GM21825 (cell line): ENCODE data around the gene TMSB10.
A peak's percentile ranks its signal among the peaks of the same experiment; 100 is the strongest.
"Not testable (repeated sequence)": the region's sequence is repeated elsewhere in the genome, so short reads cannot be mapped to it uniquely, and the experiment has no call there.

Source experiments
- ATAC-seq: cut with Tn5 transposase; IDR thresholded peaks from one replicate; pipeline ENCODE4 v1.9.1; 2021; ENCODE audit warnings: mild to moderate bottlenecking, moderate library complexity; ENCODE audit not compliant: unreplicated experiment

TMSB10 gene

GRCh38 chr2:84905181-84906107 is at the start of gene TMSB10:
TMSB10 (plus strand) TSS chr2:84905656.
- ATAC-seq = peak; percentile 59

- no peak for ATAC-seq
Measured at GRCh38 chr2:84855731-84856130, 49.7 kb upstream of the TMSB10 start.

DNA sequence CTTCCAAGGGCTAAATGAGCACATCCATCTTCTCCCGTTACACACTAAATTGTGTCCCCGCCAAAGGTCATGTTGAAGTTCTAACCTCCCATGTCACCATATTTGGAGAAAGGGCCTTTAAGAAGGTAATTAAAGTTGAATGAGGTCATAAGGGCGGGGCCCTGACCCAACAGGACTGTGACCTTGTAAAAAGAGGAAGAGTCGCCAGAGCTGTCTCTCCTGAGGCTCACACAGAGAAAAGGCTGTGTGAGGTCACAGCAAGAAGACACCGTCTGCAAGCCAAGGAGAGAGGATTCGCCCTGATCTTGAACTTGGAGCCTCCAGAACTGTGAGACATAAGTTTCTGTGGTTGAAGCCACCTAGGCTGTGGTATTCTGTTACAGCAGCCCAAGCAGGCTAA is 48.7 kb upstream of the TMSB10 start:
- no peak for ATAC-seq

- ATAC-seq = no peak
Measured at GRCh38 chr2:84857566-84857965, 47.9 kb upstream of the TMSB10 start.

DNA sequence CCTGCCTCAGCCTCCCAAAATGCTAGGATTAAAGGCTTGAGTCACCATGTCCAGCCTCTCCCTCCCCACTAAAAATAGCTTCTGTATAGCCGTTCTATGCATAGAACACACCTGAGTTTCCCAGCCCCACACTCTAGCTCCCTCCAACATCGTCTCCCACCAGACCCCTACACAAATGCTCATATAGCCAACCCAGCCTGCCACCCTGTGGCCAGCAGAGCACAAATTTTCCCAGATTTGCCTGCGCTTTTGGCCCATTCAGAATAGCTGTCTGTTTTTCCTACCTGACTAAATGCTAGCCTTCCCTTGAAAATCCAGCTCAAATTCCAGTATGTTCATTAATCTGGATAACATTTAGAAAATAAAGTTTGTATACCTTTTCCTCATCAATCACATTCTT is 47.3 kb upstream of the TMSB10 start:
- no peak for ATAC-seq

GRCh38 chr2:84858937-84859336 is 46.5 kb upstream of the TMSB10 start:
- ATAC-seq = no peak

- no peak for ATAC-seq
Measured at GRCh38 chr2:84861539-84861938, 43.9 kb upstream of the TMSB10 start.

- no peak for ATAC-seq
Measured at GRCh38 chr2:84862006-84862405, 43.5 kb upstream of the TMSB10 start.

GRCh38 chr2:84865181-84865783 is 40.2 kb upstream of the TMSB10 start:
- ATAC-seq = no peak

GRCh38 chr2:84866122-84866521 is 39.3 kb upstream of the TMSB10 start:
- ATAC-seq = no peak

DNA sequence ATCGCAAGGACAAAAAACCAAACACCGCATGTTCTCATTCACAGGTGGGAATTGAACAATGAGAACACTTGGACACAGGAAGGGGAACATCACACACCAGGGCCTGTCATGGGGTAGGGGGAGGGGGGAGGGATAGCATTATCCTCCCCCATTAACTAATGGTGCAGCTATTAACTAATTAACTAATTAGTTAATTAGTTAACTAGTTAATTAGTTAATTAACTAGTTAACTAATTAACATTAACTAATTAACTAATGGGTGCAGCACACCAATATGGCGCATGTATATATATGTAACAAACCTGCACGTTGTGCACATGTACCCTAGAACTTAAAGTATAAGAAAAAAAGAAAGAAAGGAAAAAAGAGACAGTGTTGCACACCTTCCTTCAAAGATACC is 37.1 kb upstream of the TMSB10 start:
- not testable (repeated sequence) for ATAC-seq

DNA sequence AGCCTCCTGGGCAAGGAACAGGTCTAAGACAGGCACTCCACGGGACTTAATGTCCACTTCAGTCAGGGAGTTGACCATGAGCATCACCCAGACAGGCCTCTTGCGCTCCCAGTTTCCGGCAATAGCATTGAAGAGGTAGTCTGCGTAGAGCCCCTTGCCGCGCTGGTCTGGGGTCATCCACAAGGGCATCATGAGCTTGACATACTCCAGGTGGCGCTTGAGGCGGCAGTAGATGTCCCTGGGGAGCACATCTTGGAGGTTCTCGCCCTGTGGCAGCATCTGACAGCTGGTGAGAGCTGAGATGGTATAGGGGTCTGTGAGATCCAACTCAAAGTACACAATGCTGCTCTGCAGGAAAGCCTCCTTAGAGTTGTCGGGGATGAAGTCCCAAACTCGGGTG is 35.1 kb upstream of the TMSB10 start:
- ATAC-seq = no peak

DNA sequence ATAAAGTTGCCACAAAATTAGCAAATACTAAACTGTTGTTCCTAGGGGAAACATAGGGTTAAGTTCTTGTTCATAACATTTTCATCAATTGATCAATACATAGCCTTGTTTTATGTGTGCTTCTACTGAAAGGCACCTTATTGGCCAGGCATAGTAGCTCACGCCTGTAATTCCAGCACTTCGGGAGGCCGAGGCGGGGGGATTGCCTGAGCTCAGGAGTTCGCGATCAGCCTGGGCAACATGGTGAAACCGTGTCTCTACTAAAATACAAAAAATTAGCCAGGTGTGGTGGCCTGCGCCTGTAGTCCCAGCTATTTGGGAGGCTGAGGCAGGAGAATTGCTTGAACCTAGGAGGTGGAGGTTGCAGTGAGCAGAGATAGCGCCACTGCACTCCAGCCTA is 32.8 kb upstream of the TMSB10 start:
- not testable (repeated sequence) for ATAC-seq

- ATAC-seq = no peak
Measured at GRCh38 chr2:84873350-84873749, 32.1 kb upstream of the TMSB10 start.

DNA sequence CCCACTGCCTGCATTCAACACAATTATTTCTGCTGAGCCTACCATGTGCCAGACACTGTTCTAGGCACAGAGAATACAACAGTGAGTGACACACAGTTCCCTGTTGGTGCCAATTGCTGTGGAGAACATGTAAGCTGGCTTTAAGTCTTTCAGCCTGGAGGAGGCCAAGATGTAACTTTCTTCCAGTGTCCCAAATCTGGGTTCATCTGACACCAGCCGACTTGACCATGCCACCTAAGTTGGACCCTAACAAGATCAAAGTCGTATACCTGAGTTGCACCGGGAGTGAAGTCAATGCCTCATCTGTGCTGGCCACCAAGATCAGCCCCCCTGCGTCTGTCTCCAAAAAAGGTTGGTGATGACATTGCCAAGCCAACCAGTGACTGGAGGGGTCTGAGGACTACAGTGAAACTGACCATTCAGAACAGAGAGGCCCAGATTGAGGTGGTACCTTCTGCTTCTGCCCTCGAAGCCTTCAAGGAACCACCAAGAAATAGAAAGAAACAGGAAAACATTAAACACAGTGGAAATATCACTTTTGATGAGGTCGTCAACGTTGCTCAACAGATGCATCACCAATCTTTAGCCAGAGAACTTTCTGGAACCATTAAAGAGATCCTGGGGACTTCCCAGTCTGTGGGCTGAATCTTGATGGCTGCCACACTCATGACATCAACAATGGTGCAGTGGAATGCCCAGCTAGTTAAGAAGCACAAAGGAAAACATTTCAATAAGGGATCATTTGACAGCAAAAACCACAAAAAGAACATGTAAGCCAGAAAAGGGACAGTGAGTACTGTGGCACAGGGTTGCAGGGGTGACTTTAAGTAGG is 30.9 kb upstream of the TMSB10 start:
- no peak for ATAC-seq

DNA sequence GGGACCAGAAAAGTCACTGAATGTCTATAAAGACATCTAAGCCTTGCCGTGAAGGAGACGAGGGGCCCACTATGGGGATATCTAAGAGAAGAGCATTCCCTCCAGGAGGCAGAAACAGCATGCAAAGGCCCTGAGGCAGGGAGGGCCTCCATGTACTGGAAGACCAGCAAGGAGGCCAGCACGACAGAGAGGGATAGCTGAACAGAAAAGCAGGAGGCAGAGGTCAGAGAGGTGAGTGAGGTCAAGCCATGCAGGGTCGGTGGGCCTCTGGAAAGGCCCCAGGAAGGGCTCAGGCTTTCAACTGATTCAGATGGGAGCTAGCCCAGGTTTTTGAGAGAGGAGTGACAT is 30.3 kb upstream of the TMSB10 start:
- ATAC-seq = no peak

DNA sequence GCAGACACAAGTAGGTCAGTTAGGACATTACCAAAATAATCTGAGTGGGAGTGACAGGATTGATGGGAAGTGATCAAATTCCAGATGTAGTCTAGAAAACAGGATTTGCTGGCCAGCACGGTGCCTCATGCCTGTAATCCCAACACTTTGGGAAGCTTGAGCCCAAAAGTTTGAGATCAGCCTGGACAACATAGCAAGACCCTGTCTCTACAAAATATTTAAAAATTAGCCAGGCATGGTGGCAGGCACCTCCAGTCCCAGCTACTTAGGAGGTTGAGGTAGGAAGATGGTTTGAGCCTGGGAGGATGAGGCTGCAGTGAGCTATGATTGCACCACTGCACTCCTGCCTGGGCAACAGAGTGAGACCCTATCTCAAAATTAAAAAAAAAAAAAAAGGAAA is 29.8 kb upstream of the TMSB10 start:
- not testable (repeated sequence) for ATAC-seq

DNA sequence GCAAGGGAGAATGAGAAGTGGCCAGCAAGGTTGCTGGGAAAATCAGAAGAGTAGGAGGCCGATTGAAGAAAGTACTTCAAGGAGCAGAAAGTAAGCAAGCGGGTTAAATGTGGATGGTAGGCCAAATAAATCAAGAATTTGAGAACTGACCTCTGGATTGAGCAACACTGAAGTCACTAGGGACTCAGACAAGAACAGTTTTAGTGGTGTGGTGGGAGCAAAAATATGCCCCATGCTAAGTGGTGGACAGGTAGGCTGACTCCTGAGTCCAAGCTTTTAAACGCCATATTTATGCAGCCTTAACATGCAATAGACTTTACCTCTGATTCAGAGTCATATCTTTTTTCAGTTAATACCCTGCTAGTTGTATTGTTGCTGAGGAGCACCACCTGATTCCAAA is 29.1 kb upstream of the TMSB10 start:
- no peak for ATAC-seq

DNA sequence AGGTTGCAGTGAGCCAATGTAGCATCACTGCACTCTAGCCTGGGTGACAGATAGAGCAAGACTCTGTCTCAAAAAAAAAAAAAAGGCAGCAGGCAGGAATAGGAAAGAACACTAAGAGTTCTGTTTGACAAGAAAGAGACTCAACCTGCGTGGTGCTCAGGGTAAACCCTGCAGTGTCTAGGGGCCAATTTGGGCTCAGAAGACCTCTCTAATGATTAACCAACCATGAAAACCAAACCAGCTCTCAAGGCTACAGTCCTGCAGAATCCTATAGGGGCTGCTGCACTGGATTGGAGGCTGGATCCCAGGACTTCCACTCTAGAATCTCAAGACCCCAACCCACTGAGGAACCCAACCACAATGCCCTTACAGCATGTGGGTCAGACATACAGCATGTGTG is 27.0 kb upstream of the TMSB10 start:
- no peak for ATAC-seq

DNA sequence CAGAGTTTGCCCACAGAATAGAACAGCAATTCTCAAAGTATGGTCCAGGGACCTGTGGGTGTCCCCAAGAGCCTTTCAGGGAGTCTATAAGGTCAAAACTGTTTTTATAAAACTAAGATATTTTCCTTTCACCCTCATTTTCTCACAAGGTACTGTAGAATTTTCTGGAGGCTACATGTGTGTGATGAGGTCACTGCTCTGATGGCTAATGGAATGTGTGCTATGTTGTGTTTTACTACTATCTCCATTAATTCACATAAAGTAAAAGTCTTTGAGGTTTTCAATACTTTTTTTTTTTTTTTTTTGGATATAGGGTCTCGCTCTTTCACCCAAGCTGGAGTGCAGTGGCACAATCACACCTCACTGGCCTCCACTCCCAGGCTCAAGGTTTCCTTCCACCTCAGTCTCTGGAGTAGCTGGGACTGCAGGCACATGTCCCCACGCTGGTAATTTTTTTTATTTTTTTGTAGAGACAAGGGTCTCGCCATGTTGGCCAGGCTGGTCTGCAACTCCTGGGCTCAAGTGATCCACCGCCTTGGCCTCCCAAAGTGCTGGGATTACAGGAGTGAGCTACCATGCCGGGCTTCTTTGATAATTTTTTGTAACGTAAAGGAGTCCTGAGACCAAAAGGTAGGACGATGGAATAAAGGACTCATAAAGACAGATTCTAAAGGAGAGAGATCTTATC is 26.4 kb upstream of the TMSB10 start:
- no peak for ATAC-seq
